Left ventricle myocardium inferior (tissue), 1 donor: ENCODE data around the gene KCNE1. TPM values are rescaled to one million over a fixed set of nuclear protein-coding genes. Genes with fewer than 3 reads are reported as not detected.

ENCODE experiments used
- DNase-seq: peaks from one replicate; pipeline ENCODE4 v3.0.0-alpha.2; 2020
- H3K27ac ChIP-seq: fragments of 200-600 bp; replicated peaks from 2 replicates; pipeline ENCODE4 v1.8.0; 2021
- H3K27me3 ChIP-seq: fragments of 200-600 bp; 2 replicates; pipeline ENCODE4 v1.8.0; 2021; ENCODE audit warnings: low read depth
- H3K36me3 ChIP-seq: fragments of 200-600 bp; 2 replicates; pipeline ENCODE4 v1.8.0; 2021
- H3K4me1 ChIP-seq: fragments of 200-600 bp; 2 replicates; pipeline ENCODE4 v1.8.0; 2021
- H3K4me3 ChIP-seq: fragments of 200-600 bp; 2 replicates; pipeline ENCODE4 v1.8.0; 2021; ENCODE audit warnings: mild to moderate bottlenecking, moderate library complexity
- H3K9me3 ChIP-seq: fragments of 200-600 bp; replicated peaks from 2 replicates; pipeline ENCODE4 v1.8.0; 2021
- CTCF ChIP-seq: fragments of 200-600 bp; IDR thresholded peaks from 2 replicates; pipeline ENCODE4 v1.8.0; 2021; ENCODE audit warnings: antibody characterized with exemption, mild to moderate bottlenecking, borderline replicate concordance
- intact Hi-C: fragments of 100-400 bp; cut with micrococcal nuclease; formaldehyde crosslinking; loops from one replicate; pipeline ENCODE4 v1.11.0; 2022
- long read RNA-seq: library from polyadenylated mRNA; unstranded; transcript quantifications from one replicate; pipeline ENCODE4 v2.0.0, GENCODE V29; 2021
- total RNA-seq: library from RNA; stranded (reverse); fragmentation: NEBNext Ultra II Directional; extraction: Animal tissue kit (Norgen Biotek cat#: 25700); gene quantifications from one replicate; pipeline ENCODE4 v1.2.1, GENCODE V29; 2021
- donor health status: DM: no; HTN: yes; CAD: no; lungs with severe emphysema.

The KCNE1 gene
- total RNA-seq, result 4.8 TPM
- long read RNA-seq, partial matches to known transcripts, result 0 of 4 reads
- long read RNA-seq, other reads (novel, unspliced or antisense), result 1 of 4 reads

DNA sequence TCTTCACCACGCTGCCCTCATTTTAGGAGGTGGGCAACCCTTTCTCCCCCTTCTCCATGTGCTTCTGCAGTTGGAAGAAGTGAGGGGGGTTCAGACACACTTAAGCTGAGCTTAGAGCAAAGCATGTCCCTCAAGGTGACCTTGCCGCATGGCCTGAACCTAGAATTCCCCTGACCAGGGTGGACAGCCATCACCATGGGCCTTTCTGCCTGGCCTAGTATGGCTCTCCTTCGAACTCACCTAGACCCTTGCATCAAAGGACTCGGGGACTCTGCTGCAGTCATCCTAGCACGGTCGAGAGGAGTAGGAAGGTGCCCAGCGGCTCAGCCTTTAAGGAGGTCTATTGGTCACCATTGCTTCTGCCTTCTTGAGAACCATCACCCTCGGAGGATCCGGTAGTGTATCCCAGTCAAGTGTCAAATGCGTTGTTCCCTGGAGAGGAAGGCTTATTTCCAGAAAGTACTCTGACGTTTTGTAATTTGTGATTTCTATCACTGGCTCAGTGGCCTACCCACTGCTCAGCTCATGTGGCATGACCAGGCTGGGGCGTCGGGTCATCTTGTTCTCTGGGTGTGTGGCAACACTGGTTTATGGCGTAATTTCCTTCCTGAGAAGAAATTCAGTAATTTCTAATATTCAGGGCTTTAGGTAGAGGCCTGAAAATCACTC is at the start of gene KCNE1:
Gene KCNE1 (minus strand): TSS at position 424 of the 669 bp plus-strand sequence. CDS start 62,576 bp downstream, outside the sequence.
- intact Hi-C loops, result no loop called here
- no peak for DNase-seq
- no peak for TF ChIP-seq CTCF

GRCh38 chr21:34561806-34562205 is 49.8 kb upstream of the KCNE1 start:
- intact Hi-C loops, result no loop called here
- Histone ChIP-seq H3K4me1 (peaks cover 27% of the 10 kb centered on the region), H3K27me3 (no peaks in the 10 kb centered on the region), H3K36me3 (no peaks in the 10 kb centered on the region), H3K9me3 (no peaks in the 10 kb centered on the region), H3K4me3 (no peak overlapping the region), H3K27ac (no peak overlapping the region)
- TF ChIP-seq CTCF, result no peak
- no peak for DNase-seq

More for the DNA sequence above, at the start of gene KCNE1:
- H3K4me1 ChIP-seq, result peaks cover 17% of the 10 kb centered on the region
- peaks cover 14% of the 10 kb centered on the region for H3K36me3 ChIP-seq
- no peaks in the 10 kb centered on the region for H3K9me3 ChIP-seq
- peak within 1 kb of the TSS; percentile 43 for H3K27ac ChIP-seq
- no peaks in the 10 kb centered on the region for H3K27me3 ChIP-seq
- no peak within 1 kb of the TSS for H3K4me3 ChIP-seq

- TF ChIP-seq CTCF, result no peak
- Histone ChIP-seq H3K27ac (no peak overlapping the region), H3K4me1 (peaks cover 21% of the 10 kb centered on the region), H3K36me3 (no peaks in the 10 kb centered on the region), H3K9me3 (no peaks in the 10 kb centered on the region), H3K27me3 (no peaks in the 10 kb centered on the region), H3K4me3 (no peak overlapping the region)
- intact Hi-C loops, result no loop called here
- DNase-seq, result no peak
Measured at GRCh38 chr21:34560609-34561008, 48.6 kb upstream of the KCNE1 start.

GRCh38 chr21:34560021-34560420 is 48.0 kb upstream of the KCNE1 start:
- no peak for TF ChIP-seq CTCF
- Histone ChIP-seq H3K4me3 (no peak overlapping the region), H3K36me3 (no peaks in the 10 kb centered on the region), H3K4me1 (peaks cover 20% of the 10 kb centered on the region), H3K9me3 (no peaks in the 10 kb centered on the region), H3K27ac (no peak overlapping the region), H3K27me3 (no peaks in the 10 kb centered on the region)
- no peak for DNase-seq
- intact Hi-C loops, result no loop called here

GRCh38 chr21:34559089-34559631 is 47.1 kb upstream of the KCNE1 start:
- Histone ChIP-seq H3K9me3 (peaks cover 4% of the 10 kb centered on the region), H3K36me3 (no peaks in the 10 kb centered on the region), H3K4me1 (peaks cover 23% of the 10 kb centered on the region), H3K27ac (no peak overlapping the region), H3K27me3 (no peaks in the 10 kb centered on the region), H3K4me3 (no peak overlapping the region)
- no peak for DNase-seq
- intact Hi-C loops, result no loop called here
- no peak for TF ChIP-seq CTCF
